Measurements from ENCODE around the gene CSGALNACT2.

The CSGALNACT2 gene

GRCh38 chr10:43158636-43159035 lies 20.4 kb downstream of the CSGALNACT2 start:
- Histone ChIP-seq H3K4me3 (no peak overlapping the region), H3K4me1 (peaks cover 0 to 39% (median 6%) of the 10 kb centered on the region in 4 donors), H3K9me3 (no peaks in the 10 kb centered on the region), H3K27me3 (no peaks in the 10 kb centered on the region), H3K27ac (no peak overlapping the region), H3K36me3 (peaks cover 16 to 23% (median 17%) of the 10 kb centered on the region in 3 donors)
- intact Hi-C loops (cut with DNase I; ENCODE audit: low total_unique reads) = no loop called here
- DNase-seq = no peak
- TF ChIP-seq CTCF (IDR thresholded peaks at IDR 0.05) = no peak

GRCh38 chr10:43160046-43160920 lies 22.0 kb downstream of the CSGALNACT2 start:
- Histone ChIP-seq H3K27ac (no peak overlapping the region), H3K36me3 (peaks cover 16 to 25% (median 17%) of the 10 kb centered on the region in 3 donors), H3K27me3 (no peaks in the 10 kb centered on the region), H3K9me3 (no peaks in the 10 kb centered on the region), H3K4me3 (no peak overlapping the region), H3K4me1 (peaks cover 0 to 24% (median 6%) of the 10 kb centered on the region in 4 donors)
- intact Hi-C loops (cut with DNase I; ENCODE audit: low total_unique reads) = no loop called here
- no peak for DNase-seq
- no peak for TF ChIP-seq CTCF (IDR thresholded peaks at IDR 0.05)

GRCh38 chr10:43160921-43161255 lies 22.6 kb downstream of the CSGALNACT2 start:
- Histone ChIP-seq H3K27me3 (no peaks in the 10 kb centered on the region), H3K4me1 (peaks cover 0 to 24% (median 6%) of the 10 kb centered on the region in 4 donors), H3K27ac (no peak overlapping the region), H3K36me3 (peaks cover 16 to 25% (median 17%) of the 10 kb centered on the region in 3 donors), H3K9me3 (no peaks in the 10 kb centered on the region), H3K4me3 (no peak overlapping the region)
- intact Hi-C loops (cut with DNase I; ENCODE audit: low total_unique reads) = no loop called here
- DNase-seq = no peak
- no peak for TF ChIP-seq CTCF (IDR thresholded peaks at IDR 0.05)

GRCh38 chr10:43162604-43163003 lies 24.4 kb downstream of the CSGALNACT2 start:
- no peak for TF ChIP-seq CTCF (IDR thresholded peaks at IDR 0.05)
- intact Hi-C loops (cut with DNase I; ENCODE audit: low total_unique reads) = no loop called here
- Histone ChIP-seq H3K4me3 (no peak overlapping the region), H3K27ac (no peak overlapping the region), H3K27me3 (no peaks in the 10 kb centered on the region), H3K9me3 (no peaks in the 10 kb centered on the region), H3K36me3 (peaks cover 16 to 25% (median 17%) of the 10 kb centered on the region in 3 donors), H3K4me1 (peaks cover 0 to 19% (median 4%) of the 10 kb centered on the region in 4 donors)
- DNase-seq = no peak

GRCh38 chr10:43166207-43166879 lies 28.1 kb downstream of the CSGALNACT2 start:
- DNase-seq = no peak
- Histone ChIP-seq H3K9me3 (no peaks in the 10 kb centered on the region), H3K27ac (no peak overlapping the region), H3K4me1 (no peaks in the 10 kb centered on the region), H3K4me3 (no peak overlapping the region), H3K27me3 (no peaks in the 10 kb centered on the region), H3K36me3 (peaks cover 19 to 53% (median 26%) of the 10 kb centered on the region in 3 donors)
- TF ChIP-seq CTCF (IDR thresholded peaks at IDR 0.05) = no peak
- intact Hi-C loops (cut with DNase I; ENCODE audit: low total_unique reads) = no loop called here

Measured in tibial artery (tissue), 4 donors.